HepG2 (cell line): ENCODE results near the gene SYT14. TPM values are rescaled to one million over a fixed set of nuclear protein-coding genes. Genes with fewer than 3 reads are reported as not detected.

Experiments
- ATAC-seq: fragments of 200-7000 bp; cut with Tn5 transposase; 3 replicates; pipeline ENCODE4 v1.9.1; 2020; ENCODE audit warnings: mild to moderate bottlenecking, moderate library complexity
- BruUV-seq: library from RNA; stranded (reverse); fragments of 400-500 nt; replicated peaks from 2 replicates; lab custom pipeline; 2021; lab: Mats Ljungman, UMichigan
- CTCF ChIA-PET: fragments of 300-600 bp; formaldehyde crosslinking; extraction: SDS; loops from one replicate; lab custom pipeline; 2021; ENCODE audit warnings: low total read pairs, inconsistent platforms, low intra/inter-chr PET ratio; lab: Yijun Ruan, JAX
- POLR2A ChIA-PET: fragments of 350-600 bp; sonication (Branson Sonifier 250); formaldehyde crosslinking; loops from one replicate; lab custom pipeline; 2020; ENCODE audit warnings: antibody characterized with exemption, inconsistent platforms; lab: Yijun Ruan, JAX
- DNase-seq: peaks from one replicate; pipeline ENCODE4 v3.0.0-alpha.2; 2015; ENCODE audit warnings: low spot score
- FAIRE-seq: peaks from 3 replicates; lab custom pipeline; 2011; peaks lifted over from hg19 to GRCh38; lab: Jason Lieb, UNC
- H2AFZ ChIP-seq: one replicate; pipeline ENCODE4 v1.6.1; 2011; ENCODE audit warnings: low read length, inconsistent platforms
- H3K27ac ChIP-seq: fragments of 300-600 bp; 3 replicates; pipeline ENCODE4 v1.8.0; 2011; ENCODE audit warnings: mixed run types, mild to moderate bottlenecking, mixed read lengths, low read length, inconsistent platforms; ENCODE audit not compliant: insufficient read depth; ENCODE audit errors: extremely low read length
- H3K27me3 ChIP-seq, 2 experiments: fragments of 200-600 bp in 1 of 2; 2 replicates in 1 of 2; 3 replicates in 1 of 2; pipeline versions ENCODE4 v1.6.0 to v1.8.0; 2011; ENCODE audit warnings: low read length in 2 of 2, mild to moderate bottlenecking in 2 of 2, moderate library complexity in 2 of 2, inconsistent platforms in 1 of 2; ENCODE audit not compliant: insufficient read depth in 2 of 2, control insufficient read depth in 1 of 2
- H3K36me3 ChIP-seq, 2 experiments: fragments of 200-600 bp in 1 of 2; replicated peaks in 1 of 2; 2 replicates in 1 of 2; 3 replicates in 1 of 2; pipeline versions ENCODE4 v1.5.1 to v1.8.0; 2011; ENCODE audit warnings: low read length in 2 of 2, inconsistent platforms in 1 of 2; ENCODE audit not compliant: insufficient read depth in 2 of 2, control insufficient read depth in 1 of 2
- H3K4me1 ChIP-seq: 2 replicates; pipeline ENCODE4 v1.5.1; 2012; ENCODE audit warnings: low read length, inconsistent platforms; ENCODE audit not compliant: insufficient read depth
- H3K4me2 ChIP-seq: 2 replicates; pipeline ENCODE4 v1.6.0; 2011; ENCODE audit warnings: low read depth, low read length, inconsistent platforms
- H3K4me3 ChIP-seq, 3 experiments: fragments of 200-600 bp in 1 of 3; sonication (generic), shearing (Covaris generic) in 1 of 3; replicated peaks in 1 of 3; 2 replicates each; pipeline ENCODE4 v1.5.1; 2011 to 2016; ENCODE audit warnings: low read length in 3 of 3, inconsistent platforms in 2 of 3, low read depth in 2 of 3, mild to moderate bottlenecking in 2 of 3, control low read depth in 1 of 3, mixed read lengths in 1 of 3; ENCODE audit not compliant: insufficient read depth in 1 of 3
- H3K79me2 ChIP-seq: one replicate; pipeline ENCODE4 v1.6.1; 2011; ENCODE audit warnings: low read length, inconsistent platforms; ENCODE audit not compliant: insufficient read depth
- H3K9ac ChIP-seq: 2 replicates; pipeline ENCODE4 v1.6.0; 2011; ENCODE audit warnings: mild to moderate bottlenecking, low read depth, low read length, inconsistent platforms; ENCODE audit not compliant: insufficient read depth
- H3K9me3 ChIP-seq: 2 replicates; pipeline ENCODE4 v1.5.1; 2012; ENCODE audit warnings: mild to moderate bottlenecking, low read length
- H4K20me1 ChIP-seq: 2 replicates; pipeline ENCODE4 v1.6.0; 2011; ENCODE audit warnings: inconsistent platforms, mild to moderate bottlenecking, low read length, moderate library complexity; ENCODE audit not compliant: insufficient read depth
- ATF1 ChIP-seq: IDR thresholded peaks from 2 replicates; pipeline ENCODE4 v1.6.1; 2016; ENCODE audit warnings: mild to moderate bottlenecking, control low read depth
- EEA1 ChIP-seq: sonication (generic); formaldehyde crosslinking; IDR thresholded peaks from 2 replicates; pipeline ENCODE4 v1.5.1; 2020; ENCODE audit warnings: mild to moderate bottlenecking, missing genetic modification reagents, borderline replicate concordance
- FOSL1 ChIP-seq: sonication (generic); formaldehyde crosslinking; IDR thresholded peaks from 2 replicates; pipeline ENCODE4 v1.9.0; 2021; ENCODE audit warnings: missing genetic modification reagents, borderline replicate concordance
- KMT2A ChIP-seq: sonication (generic); formaldehyde crosslinking; IDR thresholded peaks from 2 replicates; pipeline ENCODE4 v1.4.0; 2020; ENCODE audit warnings: missing genetic modification reagents
- MLLT10 ChIP-seq: sonication (generic); formaldehyde crosslinking; IDR thresholded peaks from 2 replicates; pipeline ENCODE4 v1.4.0; 2020; ENCODE audit warnings: missing genetic modification reagents
- PHF8 ChIP-seq: sonication (generic); formaldehyde crosslinking; IDR thresholded peaks from 2 replicates; pipeline ENCODE4 v1.5.0; 2020; ENCODE audit warnings: missing genetic modification reagents
- RBAK ChIP-seq: sonication (generic); formaldehyde crosslinking; IDR thresholded peaks from 2 replicates; pipeline ENCODE4 v1.5.1; 2020; ENCODE audit warnings: mild to moderate bottlenecking, missing genetic modification reagents
- SIX4 ChIP-seq: sonication (generic); formaldehyde crosslinking; IDR thresholded peaks from 2 replicates; pipeline ENCODE4 v1.4.0; 2020; ENCODE audit warnings: missing genetic modification reagents
- SMARCC2 ChIP-seq: fragments of 450-650 bp; IDR thresholded peaks from 2 replicates; pipeline ENCODE4 v1.6.1; 2017; ENCODE audit warnings: antibody characterized with exemption, mild to moderate bottlenecking
- SOX13 ChIP-seq, 3 experiments: fragments of 450-650 bp in 1 of 3; sonication (generic) in 1 of 3; formaldehyde crosslinking in 1 of 3; IDR thresholded peaks in 2 of 3; conservative IDR thresholded peaks in 1 of 3; 2 replicates each; pipeline versions ENCODE4 v1.5.0 to v1.6.1; 2016 to 2020; ENCODE audit warnings: antibody characterized with exemption in 1 of 3, mild to moderate bottlenecking in 1 of 3, missing compliant biosample characterization in 1 of 3, missing genetic modification reagents in 1 of 3, moderate library complexity in 1 of 3
- SRSF9 ChIP-seq: fragments of 200-400 bp; formaldehyde crosslinking; IDR thresholded peaks from 2 replicates; pipeline ENCODE4 v1.6.1; 2018; ENCODE audit warnings: borderline replicate concordance, mild to moderate bottlenecking, low read depth, low read length; ENCODE audit not compliant: insufficient read depth, poor library complexity, severe bottlenecking
- ZEB1 ChIP-seq: IDR thresholded peaks from 2 replicates; pipeline ENCODE4 v1.6.1; 2012; ENCODE audit warnings: mild to moderate bottlenecking, low read depth, inconsistent platforms; ENCODE audit not compliant: insufficient replicate concordance
- ZNF780A ChIP-seq: sonication (generic); formaldehyde crosslinking; IDR thresholded peaks from 2 replicates; pipeline ENCODE4 v1.8.0; 2022; ENCODE audit warnings: mild to moderate bottlenecking, missing genetic modification reagents, moderate library complexity
- WGBS: methylation state at CpG from one replicate; pipeline ENCODE4 v1.1.6; 2017; ENCODE audit warnings: low lambda C conversion rate; 5-methylcytosine and 5-hydroxymethylcytosine counted together
- in situ Hi-C: cut with HindIII; loops from 2 replicates; pipeline ENCODE4 v1.10.0; 2017; ENCODE audit warnings: low pct_unique_long_range_greater_than_20kb; ENCODE audit not compliant: extremely low pct_ligation_motif_present
- intact Hi-C: fragments of 100-400 bp; cut with micrococcal nuclease; formaldehyde crosslinking; loops from one replicate; pipeline ENCODE4 v1.10.0; 2022; ENCODE audit not compliant: unreplicated experiment
- polyA plus RNA-seq, 8 experiments: library from polyadenylated mRNA; depleted of rRNA in 3 of 8; stranded (reverse) in 7 of 8; unstranded in 1 of 8; fragments of >200 nt; fragmentation: Illumina TruSeq in 4 of 8; extraction: Trizol in 4 of 8; gene quantifications; 2 replicates each; pipeline versions ENCODE4 v1.2.1 to v1.2.3, GENCODE V29; 2011 to 2016; ENCODE audit warnings: low read depth in 4 of 8, missing spikeins in 1 of 8, mixed read lengths in 1 of 8; ENCODE audit not compliant: insufficient read depth in 1 of 8
- total RNA-seq, 5 experiments: library from RNA; depleted of rRNA; stranded (reverse); fragments of >200 nt; fragmentation: Illumina TruSeq; extraction: Trizol; gene quantifications; 2 replicates each; pipeline ENCODE4 v1.2.3, GENCODE V29; 2016; ENCODE audit warnings: low read depth in 1 of 5
- TF ChIP-seq, protein P1 (sequence below): fragments of 450-650 bp; IDR thresholded peaks from 2 replicates; pipeline ENCODE4 v1.6.1; 2017; ENCODE audit warnings: mild to moderate bottlenecking
- TF ChIP-seq, protein P2 (sequence below): sonication (generic); formaldehyde crosslinking; IDR thresholded peaks from 2 replicates; pipeline ENCODE4 v1.4.0; 2020; ENCODE audit warnings: missing genetic modification reagents
- TF ChIP-seq, protein P3 (sequence below): sonication (generic); formaldehyde crosslinking; IDR thresholded peaks from 2 replicates; pipeline ENCODE4 v1.5.1; 2020; ENCODE audit warnings: mild to moderate bottlenecking, missing genetic modification reagents, moderate library complexity

SYT14 gene
- total and polyA plus RNA-seq, 2 of the 13 experiments (the other 11 are each of a cell fraction or from before 2014, with no cell fraction given), result not detected

DNA sequence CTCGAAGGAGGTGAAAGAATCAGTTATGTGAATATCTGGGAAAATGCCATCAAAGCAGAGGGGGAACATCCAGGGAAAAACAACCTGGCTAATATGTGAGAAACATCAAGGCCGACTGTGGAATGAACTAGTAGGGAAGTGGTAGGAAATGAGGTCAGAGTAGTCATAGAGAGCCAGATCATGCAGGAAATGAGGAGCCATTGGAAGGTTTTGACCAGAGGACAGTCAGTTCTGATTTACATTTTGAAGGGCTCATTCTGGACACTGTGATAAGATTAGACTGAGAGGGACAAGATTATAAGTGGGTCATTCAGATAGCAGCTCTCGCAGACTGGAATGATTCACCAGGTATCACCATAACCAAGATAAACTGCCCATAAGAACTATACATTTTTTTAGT, 63.7 kb downstream of the SYT14 start:
- ChIA-PET POLR2A (no interaction called here), CTCF (no interaction called here)
- no peaks in the 10 kb centered on the region for H4K20me1 ChIP-seq
- H2AFZ ChIP-seq, result no peak overlapping the region
- ATAC-seq (no peak), FAIRE-seq (no peak), DNase-seq (no peak)
- no peak overlapping the region for H3K9ac ChIP-seq
- BruUV-seq, result no TSS peak
- H3K27ac ChIP-seq, result no peak overlapping the region
- H3K36me3 ChIP-seq, result no peaks in the 10 kb centered on the region
- in situ Hi-C loops (no loop called here), intact Hi-C loops (no loop called here)
- WGBS, result 5% methylated on average over 3 of the region's 3 CpGs
- no peaks in the 10 kb centered on the region for H3K9me3 ChIP-seq
- H3K4me2 ChIP-seq, result no peak overlapping the region
- no peaks in the 10 kb centered on the region for H3K79me2 ChIP-seq
- H3K4me3 ChIP-seq, result no peak overlapping the region
- no peaks in the 10 kb centered on the region for H3K4me1 ChIP-seq
- H3K27me3 ChIP-seq, result no peaks in the 10 kb centered on the region
- TF ChIP-seq FOSL1 (CRISPR knock-in tag) (no peak), SOX13 (IDR thresholded peaks at IDR 0.05) (no peak), SOX13 (CRISPR knock-in tag; conservative IDR thresholded peaks at IDR 0.05 in 1 of 2, IDR thresholded peaks at IDR 0.05 in 1 of 2) (no peak), KMT2A (CRISPR knock-in tag) (no peak), SMARCC2 (no peak), SRSF9 (no peak), EEA1 (no peak), MLLT10 (no peak), SIX4 (CRISPR knock-in tag) (no peak), PHF8 (CRISPR knock-in tag) (no peak), ZEB1 (no peak), ZNF780A (CRISPR knock-in tag) (no peak), RBAK (CRISPR knock-in tag) (no peak), ATF1 (CRISPR knock-in tag) (no peak)
- TF ChIP-seq, protein P1, sequence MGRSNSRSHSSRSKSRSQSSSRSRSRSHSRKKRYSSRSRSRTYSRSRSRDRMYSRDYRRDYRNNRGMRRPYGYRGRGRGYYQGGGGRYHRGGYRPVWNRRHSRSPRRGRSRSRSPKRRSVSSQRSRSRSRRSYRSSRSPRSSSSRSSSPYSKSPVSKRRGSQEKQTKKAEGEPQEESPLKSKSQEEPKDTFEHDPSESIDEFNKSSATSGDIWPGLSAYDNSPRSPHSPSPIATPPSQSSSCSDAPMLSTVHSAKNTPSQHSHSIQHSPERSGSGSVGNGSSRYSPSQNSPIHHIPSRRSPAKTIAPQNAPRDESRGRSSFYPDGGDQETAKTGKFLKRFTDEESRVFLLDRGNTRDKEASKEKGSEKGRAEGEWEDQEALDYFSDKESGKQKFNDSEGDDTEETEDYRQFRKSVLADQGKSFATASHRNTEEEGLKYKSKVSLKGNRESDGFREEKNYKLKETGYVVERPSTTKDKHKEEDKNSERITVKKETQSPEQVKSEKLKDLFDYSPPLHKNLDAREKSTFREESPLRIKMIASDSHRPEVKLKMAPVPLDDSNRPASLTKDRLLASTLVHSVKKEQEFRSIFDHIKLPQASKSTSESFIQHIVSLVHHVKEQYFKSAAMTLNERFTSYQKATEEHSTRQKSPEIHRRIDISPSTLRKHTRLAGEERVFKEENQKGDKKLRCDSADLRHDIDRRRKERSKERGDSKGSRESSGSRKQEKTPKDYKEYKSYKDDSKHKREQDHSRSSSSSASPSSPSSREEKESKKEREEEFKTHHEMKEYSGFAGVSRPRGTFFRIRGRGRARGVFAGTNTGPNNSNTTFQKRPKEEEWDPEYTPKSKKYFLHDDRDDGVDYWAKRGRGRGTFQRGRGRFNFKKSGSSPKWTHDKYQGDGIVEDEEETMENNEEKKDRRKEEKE, result no peak
- TF ChIP-seq, protein P2, sequence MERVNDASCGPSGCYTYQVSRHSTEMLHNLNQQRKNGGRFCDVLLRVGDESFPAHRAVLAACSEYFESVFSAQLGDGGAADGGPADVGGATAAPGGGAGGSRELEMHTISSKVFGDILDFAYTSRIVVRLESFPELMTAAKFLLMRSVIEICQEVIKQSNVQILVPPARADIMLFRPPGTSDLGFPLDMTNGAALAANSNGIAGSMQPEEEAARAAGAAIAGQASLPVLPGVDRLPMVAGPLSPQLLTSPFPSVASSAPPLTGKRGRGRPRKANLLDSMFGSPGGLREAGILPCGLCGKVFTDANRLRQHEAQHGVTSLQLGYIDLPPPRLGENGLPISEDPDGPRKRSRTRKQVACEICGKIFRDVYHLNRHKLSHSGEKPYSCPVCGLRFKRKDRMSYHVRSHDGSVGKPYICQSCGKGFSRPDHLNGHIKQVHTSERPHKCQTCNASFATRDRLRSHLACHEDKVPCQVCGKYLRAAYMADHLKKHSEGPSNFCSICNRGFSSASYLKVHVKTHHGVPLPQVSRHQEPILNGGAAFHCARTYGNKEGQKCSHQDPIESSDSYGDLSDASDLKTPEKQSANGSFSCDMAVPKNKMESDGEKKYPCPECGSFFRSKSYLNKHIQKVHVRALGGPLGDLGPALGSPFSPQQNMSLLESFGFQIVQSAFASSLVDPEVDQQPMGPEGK, result no peak
- TF ChIP-seq, protein P3, sequence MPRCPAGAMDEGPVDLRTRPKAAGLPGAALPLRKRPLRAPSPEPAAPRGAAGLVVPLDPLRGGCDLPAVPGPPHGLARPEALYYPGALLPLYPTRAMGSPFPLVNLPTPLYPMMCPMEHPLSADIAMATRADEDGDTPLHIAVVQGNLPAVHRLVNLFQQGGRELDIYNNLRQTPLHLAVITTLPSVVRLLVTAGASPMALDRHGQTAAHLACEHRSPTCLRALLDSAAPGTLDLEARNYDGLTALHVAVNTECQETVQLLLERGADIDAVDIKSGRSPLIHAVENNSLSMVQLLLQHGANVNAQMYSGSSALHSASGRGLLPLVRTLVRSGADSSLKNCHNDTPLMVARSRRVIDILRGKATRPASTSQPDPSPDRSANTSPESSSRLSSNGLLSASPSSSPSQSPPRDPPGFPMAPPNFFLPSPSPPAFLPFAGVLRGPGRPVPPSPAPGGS, result no peak
